Small intestine (tissue), 7 donors: ENCODE data around the gene P2RY2. TPM values are rescaled to one million over a fixed set of nuclear protein-coding genes. Genes with fewer than 3 reads are reported as not detected.

Experiments used
- DNase-seq, 2 donors: peaks; one replicate each; pipeline versions ENCODE4 v3.0.0 to v3.0.0-alpha.2; 2013
- FAIRE-seq: peaks from 2 replicates; lab custom pipeline; 2012; peaks lifted over from hg19 to GRCh38; lab: Jason Lieb, UNC
- H3K27ac ChIP-seq, 3 donors: one replicate each; pipeline ENCODE4 v1.5.1; 2013; ENCODE audit warnings: low read length in 2 of 3, mild to moderate bottlenecking in 2 of 3, control low read depth in 1 of 3, inconsistent platforms in 1 of 3, low read depth in 1 of 3, moderate library complexity in 1 of 3
- H3K27me3 ChIP-seq, 3 donors: one replicate each; pipeline ENCODE4 v1.6.1; 2013; ENCODE audit warnings: low read length in 3 of 3, inconsistent platforms in 1 of 3; ENCODE audit not compliant: control insufficient read depth in 3 of 3, insufficient read depth in 3 of 3
- H3K36me3 ChIP-seq, 3 donors: one replicate each; pipeline ENCODE4 v1.6.1; 2013; ENCODE audit warnings: low read length in 3 of 3, inconsistent platforms in 1 of 3, low read depth in 1 of 3, mild to moderate bottlenecking in 1 of 3, moderate library complexity in 1 of 3; ENCODE audit not compliant: control insufficient read depth in 3 of 3, insufficient read depth in 2 of 3
- H3K4me1 ChIP-seq, 3 donors: one replicate each; pipeline ENCODE4 v1.6.1; 2013; ENCODE audit warnings: low read length in 2 of 3, inconsistent platforms in 1 of 3, low read depth in 1 of 3, mild to moderate bottlenecking in 1 of 3, moderate library complexity in 1 of 3; ENCODE audit not compliant: control insufficient read depth in 3 of 3, insufficient read depth in 2 of 3
- H3K4me3 ChIP-seq, 3 donors: one replicate each; pipeline ENCODE4 v1.5.1; 2013; ENCODE audit warnings: low read length in 3 of 3, control low read depth in 1 of 3, inconsistent platforms in 1 of 3, low read depth in 1 of 3, mild to moderate bottlenecking in 1 of 3, moderate library complexity in 1 of 3
- H3K9me3 ChIP-seq, 2 donors: one replicate each; pipeline ENCODE4 v1.6.1; 2013; ENCODE audit warnings: low read depth in 1 of 2, low read length in 1 of 2; ENCODE audit not compliant: control insufficient read depth in 2 of 2, insufficient read depth in 1 of 2
- WGBS, 3 donors: extraction: QIAGEN DNeasy Blood & Tissue Kit; methylation state at CpG; one replicate each; pipeline ENCODE4 v1.1.7; 2013; 5-methylcytosine and 5-hydroxymethylcytosine counted together
- polyA plus RNA-seq, 4 donors: library from polyadenylated mRNA; stranded (reverse) in 3 of 4; unstranded in 1 of 4; fragments of 200-250 nt in 3 of 4; fragments of 120-200 nt in 1 of 4; gene quantifications; one replicate each; pipeline versions ENCODE4 v1.2.1 to v1.2.3, GENCODE V29; 2013
- donor health status: healthy with polysubstance abuse.
- donor health status: control.
- donor health status: control.
- donor health status: Bipolar disorder and iron deficiency.
- donor health status: healthy.

The P2RY2 gene
- polyA plus RNA-seq, 4 donors = 4.1 to 7.4 (median 5.6) TPM

GRCh38 chr11:73283276-73284000 is 65.4 kb downstream of the P2RY2 start:
- Histone ChIP-seq H3K4me1 (peaks cover 0 to 72% (median 0%) of the 10 kb centered on the region in 3 donors), H3K27ac (peak overlapping the region in 1 of 3 donors; percentile 12), H3K27me3 (no peaks in the 10 kb centered on the region), H3K36me3 (peaks cover 0 to 29% (median 0%) of the 10 kb centered on the region in 3 donors), H3K9me3 (no peaks in the 10 kb centered on the region), H3K4me3 (no peak overlapping the region)
- 76 to 79% (median 77%) methylated on average over 10 of the region's 10 CpGs for WGBS, 3 donors
- peak in 1 of 2 donors; percentile 42 for DNase-seq
- no peak for FAIRE-seq

GRCh38 chr11:73284106-73284505 is 66.0 kb downstream of the P2RY2 start:
- no peak overlapping the region for H3K4me3 ChIP-seq
- H3K9me3 ChIP-seq = no peaks in the 10 kb centered on the region
- 77 to 83% (median 82%) methylated on average over 3 of the region's 3 CpGs for WGBS, 3 donors
- no peak for FAIRE-seq
- peaks cover 0 to 79% (median 0%) of the 10 kb centered on the region in 3 donors for H3K4me1 ChIP-seq
- no peaks in the 10 kb centered on the region for H3K27me3 ChIP-seq
- H3K36me3 ChIP-seq = peaks cover 0 to 29% (median 0%) of the 10 kb centered on the region in 3 donors
- H3K27ac ChIP-seq = no peak overlapping the region
- no peak for DNase-seq

GRCh38 chr11:73285721-73286120 is 67.6 kb downstream of the P2RY2 start:
- H3K9me3 ChIP-seq = no peaks in the 10 kb centered on the region
- WGBS, 3 donors = 85 to 89% (median 89%) methylated on average over 1 of the region's 1 CpG
- H3K27ac ChIP-seq = no peak overlapping the region
- no peak for DNase-seq
- no peak for FAIRE-seq
- no peaks in the 10 kb centered on the region for H3K27me3 ChIP-seq
- peaks cover 0 to 29% (median 0%) of the 10 kb centered on the region in 3 donors for H3K36me3 ChIP-seq
- peaks cover 0 to 77% (median 0%) of the 10 kb centered on the region in 3 donors for H3K4me1 ChIP-seq
- H3K4me3 ChIP-seq = no peak overlapping the region

Other genes starting within 250 kb of the P2RY2 start
- gene FCHSD2, start 76.0 kb upstream of the P2RY2 start, polyA plus RNA-seq = 10 to 100 TPM in 2 of 4 donors, 1 to 10 TPM in 2; 2.0 to 25.1 (median 7.9) TPM
- gene P2RY6, start 54.1 kb downstream of the P2RY2 start, polyA plus RNA-seq = 10 to 100 TPM in 1 of 4 donors, 1 to 10 TPM in 2, under 1 TPM in 1; 0.67 to 46.0 (median 3.1) TPM
- 10 to 100 TPM in 2 of 4 donors, 1 to 10 TPM in 1, under 1 TPM in 1; 0.67 to 54.8 (median 6.5) TPM for gene ARHGEF17, start 90.0 kb downstream of the P2RY2 start, polyA plus RNA-seq
- 1 to 10 TPM in 3 of 4 donors, under 1 TPM in 1; 0.67 to 3.3 (median 2.1) TPM for gene RELT, start 158.1 kb downstream of the P2RY2 start, polyA plus RNA-seq